Breast epithelium (tissue), 3 donors: ENCODE data around the gene CREB3L1.

Experiments used
- POLR2A ChIP-seq: fragments of 450-650 bp; IDR thresholded peaks from one replicate; pipeline ENCODE4 v1.6.1; 2016; ENCODE audit warnings: antibody characterized with exemption, mild to moderate bottlenecking, moderate library complexity
- TF ChIP-seq, protein P1 (sequence below), 3 donors: fragments of 450-650 bp; IDR thresholded peaks; one replicate each; pipeline ENCODE4 v1.5.1; 2016 to 2017; ENCODE audit warnings: antibody characterized with exemption in 3 of 3, mild to moderate bottlenecking in 3 of 3, moderate library complexity in 3 of 3

- TF ChIP-seq, protein P1, sequence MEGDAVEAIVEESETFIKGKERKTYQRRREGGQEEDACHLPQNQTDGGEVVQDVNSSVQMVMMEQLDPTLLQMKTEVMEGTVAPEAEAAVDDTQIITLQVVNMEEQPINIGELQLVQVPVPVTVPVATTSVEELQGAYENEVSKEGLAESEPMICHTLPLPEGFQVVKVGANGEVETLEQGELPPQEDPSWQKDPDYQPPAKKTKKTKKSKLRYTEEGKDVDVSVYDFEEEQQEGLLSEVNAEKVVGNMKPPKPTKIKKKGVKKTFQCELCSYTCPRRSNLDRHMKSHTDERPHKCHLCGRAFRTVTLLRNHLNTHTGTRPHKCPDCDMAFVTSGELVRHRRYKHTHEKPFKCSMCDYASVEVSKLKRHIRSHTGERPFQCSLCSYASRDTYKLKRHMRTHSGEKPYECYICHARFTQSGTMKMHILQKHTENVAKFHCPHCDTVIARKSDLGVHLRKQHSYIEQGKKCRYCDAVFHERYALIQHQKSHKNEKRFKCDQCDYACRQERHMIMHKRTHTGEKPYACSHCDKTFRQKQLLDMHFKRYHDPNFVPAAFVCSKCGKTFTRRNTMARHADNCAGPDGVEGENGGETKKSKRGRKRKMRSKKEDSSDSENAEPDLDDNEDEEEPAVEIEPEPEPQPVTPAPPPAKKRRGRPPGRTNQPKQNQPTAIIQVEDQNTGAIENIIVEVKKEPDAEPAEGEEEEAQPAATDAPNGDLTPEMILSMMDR (IDR thresholded peaks at IDR 0.05): no peak
- TF ChIP-seq POLR2A: no peak
Measured at GRCh38 chr11:46294365-46295309, 17.2 kb downstream of the CREB3L1 start.
